GM12878 (cell line): Measurements from ENCODE around the gene MYOM3. TPM values are rescaled to one million over a fixed set of nuclear protein-coding genes. Genes with fewer than 3 reads are reported as not detected.

Experiments
- ATAC-seq: fragments of 200-7000 bp; cut with Tn5 transposase; 3 replicates; pipeline ENCODE4 v1.9.1; 2020; ENCODE audit warnings: mild to moderate bottlenecking, moderate library complexity
- BruUV-seq: library from RNA; stranded (reverse); fragments of 400-500 nt; replicated peaks from 2 replicates; lab custom pipeline; 2021; lab: Mats Ljungman, UMichigan
- CTCF ChIA-PET: fragments of 300-600 bp; sonication (Branson Sonifier 250); formaldehyde crosslinking; extraction: SDS; loops from one replicate; lab custom pipeline; 2021; ENCODE audit warnings: inconsistent platforms; lab: Yijun Ruan, JAX
- POLR2A ChIA-PET: fragments of 350-600 bp; formaldehyde crosslinking; extraction: SDS; loops from one replicate; lab custom pipeline; 2021; ENCODE audit warnings: inconsistent platforms; lab: Charles Lee
- RAD21 ChIA-PET: fragments of 300-600 bp; sonication (Branson Sonifier 250); formaldehyde crosslinking; loops from one replicate; lab custom pipeline; 2023; ENCODE audit warnings: antibody characterized with exemption; ENCODE audit not compliant: unreplicated experiment; lab: Charles Lee
- SMC1A ChIA-PET: fragments of 300-600 bp; sonication (Branson Sonifier 250); formaldehyde crosslinking; loops from one replicate; lab custom pipeline; 2023; ENCODE audit not compliant: unreplicated experiment, uncharacterized antibody; lab: Charles Lee
- DNase-seq: peaks from one replicate; pipeline ENCODE4 v3.0.0-alpha.2; 2011; ENCODE audit warnings: low read depth, low spot score
- FAIRE-seq: peaks from 3 replicates; lab custom pipeline; 2011; peaks lifted over from hg19 to GRCh38; lab: Jason Lieb, UNC
- H2AFZ ChIP-seq: 2 replicates; pipeline ENCODE4 v1.6.0; 2011; ENCODE audit warnings: low read depth, low read length, control low read depth; ENCODE audit not compliant: control insufficient read depth
- H3K27ac ChIP-seq: 2 replicates; pipeline ENCODE4 v1.5.1; 2011; ENCODE audit warnings: control low read depth; ENCODE audit not compliant: control insufficient read depth, insufficient read depth
- H3K27me3 ChIP-seq, 2 experiments: replicated peaks in 1 of 2; 2 replicates each; pipeline versions ENCODE4 v1.6.0 to v1.6.1; 2011; ENCODE audit warnings: low read length in 1 of 2; ENCODE audit not compliant: control insufficient read depth in 2 of 2, insufficient read depth in 2 of 2
- H3K36me3 ChIP-seq, 2 experiments: 2 replicates each; pipeline ENCODE4 v1.5.1; 2011; ENCODE audit warnings: low read length in 1 of 2; ENCODE audit not compliant: control insufficient read depth in 2 of 2, insufficient read depth in 2 of 2
- H3K4me1 ChIP-seq: 2 replicates; pipeline ENCODE4 v1.6.1; 2011; ENCODE audit warnings: mild to moderate bottlenecking, low read length, moderate library complexity, mixed read lengths; ENCODE audit not compliant: control insufficient read depth, insufficient read depth
- H3K4me2 ChIP-seq: 2 replicates; pipeline ENCODE4 v1.6.0; 2011; ENCODE audit warnings: control low read depth; ENCODE audit not compliant: control insufficient read depth, insufficient read depth
- H3K4me3 ChIP-seq: fragments of 200-600 bp; sonication (generic); 2 replicates; pipeline ENCODE4 v1.5.1; 2016
- H3K79me2 ChIP-seq: 2 replicates; pipeline ENCODE4 v1.6.0; 2011; ENCODE audit warnings: low read length; ENCODE audit not compliant: control insufficient read depth, insufficient read depth
- H3K9ac ChIP-seq: 2 replicates; pipeline ENCODE4 v1.8.0; 2011; ENCODE audit warnings: low read length, control low read depth, mixed read lengths; ENCODE audit not compliant: control insufficient read depth, insufficient read depth
- H3K9me3 ChIP-seq: replicated peaks from 3 replicates; pipeline ENCODE4 v1.5.1; 2011; ENCODE audit warnings: mild to moderate bottlenecking, low read length; ENCODE audit not compliant: control insufficient read depth, insufficient read depth
- H4K20me1 ChIP-seq: 2 replicates; pipeline ENCODE4 v1.6.0; 2011; ENCODE audit not compliant: control insufficient read depth, insufficient read depth
- BACH1 ChIP-seq: fragments of 450-650 bp; IDR thresholded peaks from 2 replicates; pipeline ENCODE4 v1.6.1; 2017; ENCODE audit warnings: mild to moderate bottlenecking, borderline replicate concordance
- CBX5 ChIP-seq: sonication (generic); IDR thresholded peaks from 2 replicates; pipeline ENCODE4 v1.6.1; 2016; ENCODE audit warnings: low read depth, moderate library complexity, mild to moderate bottlenecking, inconsistent platforms
- ESRRA ChIP-seq: IDR thresholded peaks from 2 replicates; pipeline ENCODE4 v1.6.1; 2012; ENCODE audit warnings: mild to moderate bottlenecking, low read length, improper control_type of control experiment
- IKZF1 ChIP-seq: fragments of 450-650 bp; conservative IDR thresholded peaks from 2 replicates; pipeline ENCODE4 v1.6.1; 2017; ENCODE audit warnings: antibody characterized with exemption, mild to moderate bottlenecking
- JUND ChIP-seq: IDR thresholded peaks from 2 replicates; pipeline ENCODE4 v1.6.1; 2012; ENCODE audit warnings: low read depth, mild to moderate bottlenecking, low read length, improper control_type of control experiment, moderate library complexity
- MTA3 ChIP-seq: IDR thresholded peaks from 2 replicates; pipeline ENCODE4 v1.6.1; 2012; ENCODE audit warnings: low read length, inconsistent platforms, borderline replicate concordance
- NR2F1 ChIP-seq: fragments of 450-650 bp; conservative IDR thresholded peaks from 2 replicates; pipeline ENCODE4 v1.6.1; 2017; ENCODE audit warnings: mild to moderate bottlenecking
- NRF1 ChIP-seq: conservative IDR thresholded peaks from 2 replicates; pipeline ENCODE4 v1.6.1; 2011; ENCODE audit warnings: mild to moderate bottlenecking, low read depth, low read length, improper control_type of control experiment
- SMAD5 ChIP-seq: IDR thresholded peaks from 2 replicates; pipeline ENCODE4 v1.6.1; 2016; ENCODE audit warnings: antibody characterized with exemption, low read depth
- SREBF1 ChIP-seq: IDR thresholded peaks from 2 replicates; pipeline ENCODE4 v1.6.1; 2012; ENCODE audit warnings: mild to moderate bottlenecking, low read length
- WRNIP1 ChIP-seq: IDR thresholded peaks from 2 replicates; pipeline ENCODE4 v1.6.1; 2011; ENCODE audit warnings: low read depth, low read length, improper control_type of control experiment, borderline replicate concordance
- ZNF622 ChIP-seq: fragments of 450-650 bp; IDR thresholded peaks from 2 replicates; pipeline ENCODE4 v1.6.1; 2017; ENCODE audit warnings: mild to moderate bottlenecking, inconsistent platforms
- WGBS: methylation state at CpG from one replicate; pipeline ENCODE4 v1.1.6; 2016; ENCODE audit warnings: low lambda C conversion rate; ENCODE audit not compliant: insufficient replicate concordance, insufficient coverage; ENCODE audit errors: missing lambda C conversion rate; 5-methylcytosine and 5-hydroxymethylcytosine counted together
- in situ Hi-C: fragments of 300-500 bp; cut with MboI; formaldehyde crosslinking; loops from 9 replicates; pipeline ENCODE4 v1.14.3; 2018; ENCODE audit warnings: mixed read lengths
- intact Hi-C: fragments of 100-400 bp; cut with micrococcal nuclease; formaldehyde crosslinking; loops from one replicate; pipeline ENCODE4 v1.14.2; 2022; ENCODE audit not compliant: unreplicated experiment
- polyA plus RNA-seq, 11 experiments: library from polyadenylated mRNA; depleted of rRNA in 4 of 11; unstranded in 6 of 11; stranded (reverse) in 5 of 11; fragments of >200 nt; fragmentation: Nextera tagmentation in 4 of 11; fragmentation: Illumina TruSeq in 1 of 11; extraction: Ambion mirVana in 4 of 11; extraction: Trizol in 1 of 11; gene quantifications; 1 replicate in 1 of 11; 2 replicates in 10 of 11; pipeline versions ENCODE4 v1.2.1 to v1.2.3, GENCODE V29; 2011 to 2016; ENCODE audit warnings: inconsistent platforms in 2 of 11, missing spikeins in 2 of 11, low read depth in 1 of 11
- total RNA-seq, 4 experiments: library from RNA; depleted of rRNA in 3 of 4; stranded (reverse); fragments of >200 nt in 3 of 4; fragmentation: Illumina TruSeq in 1 of 4; extraction: Trizol in 1 of 4; gene quantifications; 2 replicates each; pipeline versions ENCODE4 v1.2.1 to v1.2.3, GENCODE V29; 2013 to 2021

MYOM3 gene
- total and polyA plus RNA-seq, 10 of the 15 experiments (the other 5 are each of a cell fraction or from before 2014, with no cell fraction given), result 0.06 TPM; not detected in 9

- DNase-seq (no peak), ATAC-seq (no peak; the same call in 1 of the 3 replicates), FAIRE-seq (no peak)
- no peaks in the 10 kb centered on the region for H3K27me3 ChIP-seq
- CTCF ChIA-PET, result interaction anchor here (1.0 to 1.3 kb wide), 2 partner anchors 14 to 19 kb away, joined by 3 read pairs; no protein-coding TSS in a partner anchor
- no TSS peak for BruUV-seq
- H3K36me3 ChIP-seq, result no peaks in the 10 kb centered on the region
- H3K9ac ChIP-seq, result no peak overlapping the region
- POLR2A ChIA-PET, result interaction anchor here (0.6 kb wide), 1 partner anchor 467 kb away, joined by 3 read pairs; no protein-coding TSS in a partner anchor
- in situ Hi-C loops (no loop called here), intact Hi-C loops (no loop called here)
- H3K27ac ChIP-seq, result no peak overlapping the region
- RAD21 ChIA-PET, result interaction anchor here (1.2 to 1.3 kb wide), 2 partner anchors 19 to 52 kb away, joined by 3 to 5 read pairs; no protein-coding TSS in a partner anchor
- TF ChIP-seq WRNIP1 (no peak), ZNF622 (no peak), ESRRA (no peak), NRF1 (no peak), NR2F1 (no peak), BACH1 (no peak), CBX5 (no peak), SREBF1 (no peak), SMAD5 (no peak), JUND (no peak), MTA3 (no peak), IKZF1 (no peak)
- SMC1A ChIA-PET, result interaction anchor here (0.8 to 1.8 kb wide), 3 partner anchors 40 to 68 kb away, joined by 3 to 5 read pairs (median 3); no protein-coding TSS in a partner anchor
- no peaks in the 10 kb centered on the region for H3K4me1 ChIP-seq
- no peaks in the 10 kb centered on the region for H3K9me3 ChIP-seq
- no peaks in the 10 kb centered on the region for H4K20me1 ChIP-seq
- no peak overlapping the region for H2AFZ ChIP-seq
- WGBS, result 2% methylated on average over 3 of the region's 3 CpGs
- H3K4me3 ChIP-seq, result no peak overlapping the region
- no peak overlapping the region for H3K4me2 ChIP-seq
- H3K79me2 ChIP-seq, result no peaks in the 10 kb centered on the region
Observed at GRCh38 chr1:24047110-24047477, 64.8 kb downstream of the MYOM3 start.
